ENCODE data around the gene SFN. TPM values are rescaled to one million over a fixed set of nuclear protein-coding genes. Genes with fewer than 3 reads are reported as not detected.

The SFN gene
- total and polyA plus RNA-seq, 2 of the 13 experiments (the other 11 are each of a cell fraction or from before 2014, with no cell fraction given) = 4.3 to 5.6 TPM

- TF ChIP-seq, protein P1, sequence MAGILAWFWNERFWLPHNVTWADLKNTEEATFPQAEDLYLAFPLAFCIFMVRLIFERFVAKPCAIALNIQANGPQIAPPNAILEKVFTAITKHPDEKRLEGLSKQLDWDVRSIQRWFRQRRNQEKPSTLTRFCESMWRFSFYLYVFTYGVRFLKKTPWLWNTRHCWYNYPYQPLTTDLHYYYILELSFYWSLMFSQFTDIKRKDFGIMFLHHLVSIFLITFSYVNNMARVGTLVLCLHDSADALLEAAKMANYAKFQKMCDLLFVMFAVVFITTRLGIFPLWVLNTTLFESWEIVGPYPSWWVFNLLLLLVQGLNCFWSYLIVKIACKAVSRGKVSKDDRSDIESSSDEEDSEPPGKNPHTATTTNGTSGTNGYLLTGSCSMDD (CRISPR knock-in tag; IDR thresholded peaks at IDR 0.05) = no peak
- TF ChIP-seq ZSCAN25 (CRISPR knock-in tag; IDR thresholded peaks at IDR 0.05) (0 out of 2 replicates have a peak, but pooled peaks have one; percentile 38), ZBTB1 (CRISPR knock-in tag; IDR thresholded peaks at IDR 0.05; ENCODE audit: borderline replicate concordance) (no peak), RARG (CRISPR knock-in tag; IDR thresholded peaks at IDR 0.05; ENCODE audit: low read depth) (no peak), FOXJ3 (CRISPR knock-in tag; IDR thresholded peaks at IDR 0.05; ENCODE audit: borderline replicate concordance) (peak; percentile 73), ZNF629 (CRISPR knock-in tag; conservative IDR thresholded peaks at IDR 0.05) (no peak), ZNF33A (CRISPR knock-in tag; IDR thresholded peaks at IDR 0.05; ENCODE audit: borderline replicate concordance) (no peak), ZNF709 (CRISPR knock-in tag; IDR thresholded peaks at IDR 0.05) (no peak), PLRG1 (conservative IDR thresholded peaks at IDR 0.05) (no peak), PRDM15 (CRISPR knock-in tag; IDR thresholded peaks at IDR 0.05) (no peak), ZNF619 (CRISPR knock-in tag; IDR thresholded peaks at IDR 0.05) (peak; percentile 25; the same call in 1 of the 2 replicates), U2AF1 (optimal IDR thresholded peaks at IDR 0.05; ENCODE audit: low read depth, low read length) (no peak), ZNF552 (CRISPR knock-in tag; IDR thresholded peaks at IDR 0.05; ENCODE audit: borderline replicate concordance) (no peak), ZNF776 (CRISPR knock-in tag; IDR thresholded peaks at IDR 0.05) (no peak), ZNF572 (CRISPR knock-in tag; IDR thresholded peaks at IDR 0.05) (no peak), ZKSCAN1 (IDR thresholded peaks at IDR 0.05; ENCODE audit: low read length) (0 out of 2 replicates have a peak, but pooled peaks have one; percentile 45), ZNF784 (CRISPR knock-in tag; IDR thresholded peaks at IDR 0.05; ENCODE audit: borderline replicate concordance) (no peak), JDP2 (CRISPR knock-in tag; IDR thresholded peaks at IDR 0.05; ENCODE audit: borderline replicate concordance) (no peak), ZNF879 (CRISPR knock-in tag; IDR thresholded peaks at IDR 0.05) (no peak), ZNF792 (CRISPR knock-in tag; IDR thresholded peaks at IDR 0.05) (no peak), MAX (IDR thresholded peaks at IDR 0.05) (peak; percentile 50; the same call in 1 of the 2 replicates), TFDP2 (CRISPR knock-in tag; IDR thresholded peaks at IDR 0.05) (no peak), KLF12 (CRISPR knock-in tag; IDR thresholded peaks at IDR 0.05; ENCODE audit: borderline replicate concordance) (no peak), BCL6 (CRISPR knock-in tag; IDR thresholded peaks at IDR 0.05) (peak; percentile 73), RAD21 (CRISPR knock-in tag; IDR thresholded peaks at IDR 0.05) (no peak)
These were observed 31.3 kb upstream of the SFN start (continued) for GRCh38 chr1:26831546-26832248.

All from HepG2 (cell line).